GM21723 (cell line): ENCODE measurements around the gene SMIM10L1.

ENCODE experiments used
- ATAC-seq: cut with Tn5 transposase; IDR thresholded peaks from one replicate; pipeline ENCODE4 v1.9.1; 2021; ENCODE audit warnings: mild to moderate bottlenecking, moderate library complexity; ENCODE audit not compliant: unreplicated experiment

The SMIM10L1 gene

DNA sequence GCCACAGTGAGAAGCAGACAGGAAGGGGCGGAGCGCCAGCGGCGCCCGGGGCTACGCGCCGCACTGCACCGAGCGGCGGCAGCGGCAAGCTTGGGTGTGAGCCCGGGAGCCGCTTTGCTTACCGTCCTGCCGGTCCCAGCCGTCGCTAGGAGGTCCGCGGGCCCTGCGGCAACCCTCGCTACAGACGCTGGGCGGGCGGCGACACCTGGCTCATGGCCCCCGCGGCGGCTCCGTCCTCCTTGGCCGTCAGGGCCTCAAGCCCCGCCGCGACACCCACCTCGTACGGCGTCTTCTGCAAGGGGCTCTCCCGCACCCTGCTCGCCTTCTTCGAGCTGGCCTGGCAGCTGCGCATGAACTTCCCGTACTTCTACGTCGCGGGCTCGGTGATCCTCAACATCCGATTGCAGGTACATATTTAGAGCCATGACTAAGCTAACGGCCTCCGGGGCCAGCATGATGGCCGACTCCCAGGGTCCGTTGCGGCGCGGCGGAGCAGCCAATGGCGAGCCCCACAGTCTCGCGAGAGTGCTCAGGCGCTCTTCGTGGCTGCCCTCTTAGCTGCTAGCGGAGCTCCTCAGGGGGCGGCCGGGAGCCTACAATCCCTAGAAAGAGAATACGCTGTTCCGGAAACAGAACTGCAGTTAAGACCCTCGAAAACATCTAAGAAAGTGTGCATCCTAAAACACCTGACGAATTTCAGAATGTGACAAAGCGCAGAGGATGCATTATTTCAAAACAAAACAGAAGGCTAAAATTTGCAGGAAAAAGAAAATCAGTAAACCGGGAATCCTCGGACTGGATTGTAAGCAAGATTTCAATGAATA, at the start of gene SMIM10L1:
Gene SMIM10L1, plus strand, starts transcription at position 50 of the 824 bp plus-strand sequence. Its CDS starts 163 bp downstream, at position 213.
- peak; percentile 98 for ATAC-seq

DNA sequence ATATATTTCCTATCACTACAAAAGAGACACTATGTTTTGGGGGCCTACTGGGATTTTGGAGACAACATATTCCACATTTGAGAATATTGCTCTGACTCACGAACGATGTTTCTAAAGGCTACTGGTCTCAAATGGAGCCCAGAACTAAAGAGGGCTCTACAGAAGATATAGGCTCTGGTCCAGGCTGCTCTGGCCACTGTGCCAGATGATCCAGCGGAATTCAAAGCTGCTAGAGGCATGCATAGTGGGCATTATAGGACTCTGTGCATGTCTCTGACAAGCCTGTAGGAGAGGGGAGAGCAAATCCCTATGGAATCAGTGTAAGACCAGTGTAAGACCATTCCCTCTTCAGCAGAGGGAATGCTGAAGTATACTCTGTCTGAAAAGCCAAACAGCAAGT, 40.6 kb upstream of the SMIM10L1 start:
- ATAC-seq, result no peak

- no peak for ATAC-seq
Measured at GRCh38 chr12:11130999-11131398, 40.0 kb upstream of the SMIM10L1 start.

GRCh38 chr12:11133162-11133561, 37.8 kb upstream of the SMIM10L1 start:
- no peak for ATAC-seq

GRCh38 chr12:11133816-11134215, 37.2 kb upstream of the SMIM10L1 start:
- no peak for ATAC-seq

- no peak for ATAC-seq
Measured at GRCh38 chr12:11134305-11134704, 36.7 kb upstream of the SMIM10L1 start, which contains the start of gene TAS2R30. TAS2R30 (minus strand) TSS chr12:11134644; CDS start chr12:11134244, 400 bp downstream.

DNA sequence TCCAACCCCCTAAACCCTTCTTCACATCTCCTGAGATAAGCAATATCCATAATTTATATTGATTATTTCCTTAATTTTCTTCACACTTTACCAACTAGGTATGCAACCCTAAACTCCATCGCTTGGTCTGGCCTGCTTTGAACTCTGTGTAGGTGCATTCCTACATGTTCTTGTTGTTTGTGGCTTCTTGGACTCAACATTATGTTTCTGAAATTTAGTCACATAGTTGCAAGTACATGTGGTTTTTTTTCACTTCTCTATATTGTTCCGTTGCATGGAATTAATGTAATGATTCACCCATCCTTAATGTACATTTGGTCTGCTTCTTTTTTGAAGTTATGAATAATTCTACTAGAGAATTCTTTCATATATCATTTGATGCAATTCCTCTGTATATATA, 34.9 kb upstream of the SMIM10L1 start:
- no peak for ATAC-seq

GRCh38 chr12:11143352-11143751, 27.6 kb upstream of the SMIM10L1 start:
- no peak for ATAC-seq

DNA sequence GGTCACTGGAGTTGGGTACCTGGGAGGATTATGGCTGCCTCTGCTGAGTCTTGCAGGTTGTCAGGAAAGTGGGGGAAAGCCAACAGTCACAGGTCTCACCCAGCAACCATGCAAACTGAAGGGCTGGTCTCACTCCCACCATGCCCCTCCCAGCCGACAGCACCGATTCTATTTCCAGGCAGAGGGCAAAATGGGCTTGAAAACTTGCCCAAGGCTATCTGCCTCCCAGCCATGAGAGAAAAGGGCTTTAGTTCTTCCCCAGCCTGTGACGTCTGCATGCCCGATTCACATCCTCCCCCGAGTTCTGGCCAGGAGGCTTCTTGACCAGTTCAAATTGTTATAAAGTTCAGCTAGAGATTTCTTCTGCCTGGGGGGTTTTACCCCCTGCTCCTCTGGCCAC, 26.7 kb upstream of the SMIM10L1 start:
- ATAC-seq, result no peak

DNA sequence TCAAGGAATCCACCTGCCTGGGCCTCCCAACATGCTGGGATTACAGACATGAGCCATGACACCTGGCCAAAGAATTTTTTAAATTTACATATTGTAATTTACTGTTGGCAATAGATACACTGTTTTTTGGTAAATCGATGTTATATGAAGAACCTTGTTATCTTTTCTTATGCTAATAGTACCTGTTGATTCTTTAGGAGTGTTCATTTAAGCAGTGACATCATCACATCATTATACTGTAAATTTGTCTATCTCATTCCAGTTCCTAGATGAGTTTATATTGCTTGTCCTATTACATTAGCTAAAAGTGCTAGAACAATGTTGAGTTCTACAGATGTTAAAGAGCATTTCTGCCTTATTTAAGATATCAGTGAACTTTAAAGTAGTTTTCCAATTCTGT, 23.6 kb upstream of the SMIM10L1 start:
- ATAC-seq, result no peak

- no peak for ATAC-seq
Measured at GRCh38 chr12:11150832-11151231, 20.2 kb upstream of the SMIM10L1 start.

DNA sequence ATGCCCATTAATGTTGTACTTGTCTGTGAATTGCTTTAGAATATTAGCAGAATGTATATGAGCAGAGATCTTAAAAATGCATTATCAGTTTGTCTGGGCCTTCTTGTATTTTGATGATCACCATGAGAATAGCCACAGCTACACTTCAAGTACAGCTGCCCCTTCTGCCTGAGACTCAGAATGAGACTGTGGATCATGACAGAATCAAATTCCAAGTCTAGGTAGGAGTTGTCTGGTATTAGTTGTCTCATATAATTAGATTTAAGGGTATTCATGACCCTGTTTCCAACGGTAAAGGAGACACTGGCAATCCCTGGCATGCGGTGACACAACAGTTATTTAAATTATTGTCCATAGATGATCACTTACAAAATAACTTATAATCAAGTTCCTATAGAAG, 18.3 kb upstream of the SMIM10L1 start:
- ATAC-seq, result no peak

- ATAC-seq, result no peak
Measured at GRCh38 chr12:11154400-11154925, 16.5 kb upstream of the SMIM10L1 start.

GRCh38 chr12:11158885-11159444, 12.0 kb upstream of the SMIM10L1 start:
- ATAC-seq, result no peak

DNA sequence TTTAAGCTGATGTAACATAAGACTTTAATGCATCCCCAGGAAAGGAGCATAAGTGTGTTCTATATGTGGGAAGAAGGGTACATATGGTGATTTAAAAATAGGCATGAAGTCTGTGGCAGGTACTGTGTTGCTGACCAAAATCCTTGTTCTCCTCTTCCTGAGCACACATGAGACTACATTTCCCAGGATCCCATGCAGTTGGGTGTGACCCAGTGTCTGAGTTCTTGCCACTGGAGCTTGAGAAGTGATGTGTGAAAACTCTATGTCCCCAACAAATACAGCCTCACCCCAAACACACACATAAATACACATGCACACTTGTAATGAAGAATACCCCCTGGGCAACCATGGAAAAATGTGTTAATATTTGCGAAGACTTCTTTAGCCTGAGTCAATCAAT, 8.5 kb upstream of the SMIM10L1 start:
- ATAC-seq, result no peak

DNA sequence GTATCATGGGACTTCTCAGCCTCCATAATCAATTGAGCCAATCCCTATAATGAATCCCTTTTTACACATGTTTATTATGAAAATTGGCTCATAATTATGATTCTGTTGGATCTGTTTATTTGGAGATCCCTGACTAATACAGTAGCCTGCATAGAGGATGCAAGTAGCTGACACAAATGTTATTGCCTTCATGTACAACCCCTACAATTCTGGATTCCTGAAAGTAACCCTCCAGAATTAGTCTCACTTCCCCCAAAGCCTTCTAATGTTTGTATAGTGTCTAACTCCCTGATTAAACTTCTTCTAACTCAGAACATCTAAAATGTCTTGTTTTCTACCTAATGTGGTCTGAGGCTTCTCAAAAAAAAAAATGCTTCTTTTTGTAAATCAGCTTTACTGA, 6.6 kb upstream of the SMIM10L1 start:
- no peak for ATAC-seq

DNA sequence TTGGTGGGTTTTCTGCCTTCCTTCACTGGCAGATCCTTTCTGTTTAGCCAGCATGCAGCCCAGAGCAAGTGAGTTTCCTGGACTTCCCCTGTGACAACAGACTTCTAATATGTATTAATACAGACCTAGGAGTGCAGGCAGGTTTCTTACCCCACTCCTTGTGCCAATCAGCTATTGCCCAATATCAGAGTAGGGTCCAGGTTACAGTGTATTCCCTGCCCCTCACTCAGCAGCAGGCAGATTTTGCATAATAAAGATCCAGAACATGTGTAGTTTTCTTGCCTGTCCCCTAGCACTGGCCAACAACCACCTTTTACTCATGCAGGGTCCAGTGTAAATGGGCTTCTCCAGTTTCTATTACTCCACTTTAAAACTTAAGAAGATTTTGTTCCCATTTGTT, 4.7 kb upstream of the SMIM10L1 start:
- ATAC-seq, result no peak

GRCh38 chr12:11170810-11171144, 217 bp upstream of the SMIM10L1 start:
- no peak for ATAC-seq

DNA sequence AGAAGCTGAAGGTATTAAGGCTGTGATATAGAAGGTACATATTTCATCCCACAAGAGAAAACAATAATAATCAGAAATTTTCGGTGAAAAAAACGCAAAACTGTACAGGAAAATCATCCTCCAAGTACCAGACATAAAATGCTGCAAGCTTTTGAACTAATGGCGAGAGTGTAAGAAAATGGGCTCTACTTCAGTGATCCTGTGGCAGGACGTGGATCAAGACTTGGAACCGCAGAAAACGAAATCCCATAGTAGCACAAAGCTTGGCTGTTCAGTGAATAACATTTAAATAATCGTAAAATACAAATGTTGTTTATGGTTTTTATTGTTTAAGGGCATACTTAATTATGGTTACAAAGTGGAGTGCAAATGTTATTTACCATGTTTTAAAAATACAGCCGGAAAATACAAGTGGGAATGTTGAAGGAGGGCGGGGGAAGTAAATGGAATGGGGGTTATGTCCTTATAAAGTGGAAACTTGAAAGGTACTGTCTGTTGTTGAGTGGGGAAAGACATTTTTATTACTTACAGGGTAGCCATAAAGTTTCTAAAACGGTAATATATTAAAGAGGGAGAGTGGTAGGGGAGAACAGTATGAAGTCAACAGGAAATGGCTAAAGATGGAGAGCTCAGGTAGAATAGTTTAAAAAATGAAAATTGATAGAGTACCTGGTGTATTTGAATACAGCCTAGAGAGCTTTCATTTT, 1.1 kb downstream of the SMIM10L1 start:
- ATAC-seq, result no peak

DNA sequence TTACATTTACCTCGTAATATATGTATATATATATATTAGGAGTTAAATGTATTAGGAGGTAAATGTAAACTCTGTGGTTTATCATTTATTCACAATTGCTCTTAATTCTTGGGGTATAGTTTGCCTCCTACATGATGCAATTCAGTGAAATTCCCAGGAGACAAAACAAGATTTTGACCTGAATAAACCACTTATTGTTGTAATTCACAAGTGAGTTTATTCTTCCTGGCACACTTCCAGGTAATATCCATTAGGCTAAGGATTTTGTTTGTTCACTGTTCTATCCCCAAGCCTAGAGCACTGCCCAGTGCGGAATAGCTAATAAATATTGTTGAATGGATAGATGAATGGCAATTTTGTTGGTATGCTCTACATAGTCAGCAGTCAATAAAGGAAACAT, 3.0 kb downstream of the SMIM10L1 start:
- no peak for ATAC-seq

DNA sequence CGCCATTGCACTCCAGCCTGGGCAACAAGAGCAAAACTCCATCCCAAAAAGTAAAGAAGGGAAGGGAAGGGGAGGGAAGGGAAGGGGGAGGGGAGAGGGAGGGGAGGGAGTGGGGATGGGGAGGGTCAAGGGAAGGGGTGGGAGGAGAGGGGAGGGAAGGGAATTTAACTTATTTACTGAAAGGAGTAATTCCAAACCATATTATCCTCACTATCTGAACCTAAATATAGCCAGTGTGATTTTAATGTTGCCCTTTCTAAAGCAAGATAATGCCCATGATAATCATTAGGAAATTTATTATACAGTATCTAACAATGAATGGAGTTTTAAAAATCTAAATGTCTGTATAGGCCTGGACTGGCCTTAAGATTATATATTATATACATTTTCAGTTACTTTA, 7.3 kb downstream of the SMIM10L1 start:
- no peak for ATAC-seq

GRCh38 chr12:11182529-11182928, 11.5 kb downstream of the SMIM10L1 start:
- no peak for ATAC-seq
